ENCODE measurements around the gene MVB12B.

DNA sequence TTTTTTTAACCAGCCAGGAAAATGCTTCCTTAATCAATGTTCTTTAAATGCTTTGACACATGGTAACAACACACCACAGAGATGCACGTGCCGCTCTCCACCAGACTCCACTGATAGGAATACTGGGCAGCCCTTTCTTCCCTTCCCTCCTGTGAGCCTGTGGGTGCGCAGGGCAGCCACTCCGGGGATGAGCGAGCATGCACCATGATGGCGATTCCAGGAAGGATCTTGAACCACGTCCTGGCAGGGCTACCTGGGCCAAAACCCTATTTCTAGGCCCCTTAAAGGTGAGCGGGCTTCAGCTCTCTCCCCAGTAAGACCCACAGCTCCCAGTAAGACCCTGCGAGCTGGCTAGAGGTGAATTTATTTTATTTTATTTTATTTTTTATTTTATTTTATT is 128.2 kb downstream of the MVB12B start:
- TF ChIP-seq, protein P1, sequence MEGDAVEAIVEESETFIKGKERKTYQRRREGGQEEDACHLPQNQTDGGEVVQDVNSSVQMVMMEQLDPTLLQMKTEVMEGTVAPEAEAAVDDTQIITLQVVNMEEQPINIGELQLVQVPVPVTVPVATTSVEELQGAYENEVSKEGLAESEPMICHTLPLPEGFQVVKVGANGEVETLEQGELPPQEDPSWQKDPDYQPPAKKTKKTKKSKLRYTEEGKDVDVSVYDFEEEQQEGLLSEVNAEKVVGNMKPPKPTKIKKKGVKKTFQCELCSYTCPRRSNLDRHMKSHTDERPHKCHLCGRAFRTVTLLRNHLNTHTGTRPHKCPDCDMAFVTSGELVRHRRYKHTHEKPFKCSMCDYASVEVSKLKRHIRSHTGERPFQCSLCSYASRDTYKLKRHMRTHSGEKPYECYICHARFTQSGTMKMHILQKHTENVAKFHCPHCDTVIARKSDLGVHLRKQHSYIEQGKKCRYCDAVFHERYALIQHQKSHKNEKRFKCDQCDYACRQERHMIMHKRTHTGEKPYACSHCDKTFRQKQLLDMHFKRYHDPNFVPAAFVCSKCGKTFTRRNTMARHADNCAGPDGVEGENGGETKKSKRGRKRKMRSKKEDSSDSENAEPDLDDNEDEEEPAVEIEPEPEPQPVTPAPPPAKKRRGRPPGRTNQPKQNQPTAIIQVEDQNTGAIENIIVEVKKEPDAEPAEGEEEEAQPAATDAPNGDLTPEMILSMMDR (IDR thresholded peaks at IDR 0.05; ENCODE audit: low read depth, low read length) = no peak
- no peak for TF ChIP-seq MYC (IDR thresholded peaks at IDR 0.05; ENCODE audit: low read depth, low read length)
- no peak for TF ChIP-seq POLR2A (IDR thresholded peaks at IDR 0.05; ENCODE audit: extremely low read depth, insufficient read length)
- TF ChIP-seq, protein P2, sequence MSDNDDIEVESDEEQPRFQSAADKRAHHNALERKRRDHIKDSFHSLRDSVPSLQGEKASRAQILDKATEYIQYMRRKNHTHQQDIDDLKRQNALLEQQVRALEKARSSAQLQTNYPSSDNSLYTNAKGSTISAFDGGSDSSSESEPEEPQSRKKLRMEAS (IDR thresholded peaks at IDR 0.05; ENCODE audit: low read depth, low read length) = no peak
